ENCODE data around the gene BAZ1B. TPM values are rescaled to one million over a fixed set of nuclear protein-coding genes. Genes with fewer than 3 reads are reported as not detected.
"Not testable (repeated sequence)": the region's sequence is repeated elsewhere in the genome, so short reads cannot be mapped to it uniquely, and the experiment has no call there.

The BAZ1B gene
- total and polyA plus RNA-seq, 9 donors = 33.4 to 89.7 (median 58.7) TPM

DNA sequence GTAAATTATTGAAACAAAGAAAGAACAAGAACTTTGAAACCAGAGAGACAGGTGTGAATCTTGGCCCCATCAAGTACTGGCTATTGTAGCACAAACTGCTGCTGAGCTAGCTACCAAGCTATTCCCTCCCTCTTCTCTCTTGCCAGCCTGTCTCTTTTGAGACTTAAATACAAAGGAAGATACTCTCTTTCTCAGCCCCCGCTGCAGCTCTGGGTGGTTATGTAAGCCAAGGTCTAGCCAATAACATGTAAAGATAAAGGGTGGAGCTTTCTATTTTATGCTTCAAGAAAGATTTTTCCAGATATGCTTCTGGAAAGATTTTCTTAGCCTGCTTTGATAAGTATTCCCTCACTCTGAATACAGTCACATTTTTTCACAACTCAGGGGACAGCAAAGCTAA is 17.2 kb downstream of the BAZ1B start:
- intact Hi-C loops (cut with DNase I) = no loop called here
- DNase-seq = no peak
- Histone ChIP-seq H3K27ac (no peak overlapping the region), H3K9me3 (no peaks in the 10 kb centered on the region), H3K4me1 (ENCODE audit: insufficient read depth) (no peaks in the 10 kb centered on the region), H3K36me3 (no peaks in the 10 kb centered on the region), H3K27me3 (no peaks in the 10 kb centered on the region), H3K4me3 (no peak overlapping the region)
- WGBS, 3 donors = 95 to 97% (median 97%) methylated on average over 1 of the region's 1 CpG
- TF ChIP-seq, protein P1, sequence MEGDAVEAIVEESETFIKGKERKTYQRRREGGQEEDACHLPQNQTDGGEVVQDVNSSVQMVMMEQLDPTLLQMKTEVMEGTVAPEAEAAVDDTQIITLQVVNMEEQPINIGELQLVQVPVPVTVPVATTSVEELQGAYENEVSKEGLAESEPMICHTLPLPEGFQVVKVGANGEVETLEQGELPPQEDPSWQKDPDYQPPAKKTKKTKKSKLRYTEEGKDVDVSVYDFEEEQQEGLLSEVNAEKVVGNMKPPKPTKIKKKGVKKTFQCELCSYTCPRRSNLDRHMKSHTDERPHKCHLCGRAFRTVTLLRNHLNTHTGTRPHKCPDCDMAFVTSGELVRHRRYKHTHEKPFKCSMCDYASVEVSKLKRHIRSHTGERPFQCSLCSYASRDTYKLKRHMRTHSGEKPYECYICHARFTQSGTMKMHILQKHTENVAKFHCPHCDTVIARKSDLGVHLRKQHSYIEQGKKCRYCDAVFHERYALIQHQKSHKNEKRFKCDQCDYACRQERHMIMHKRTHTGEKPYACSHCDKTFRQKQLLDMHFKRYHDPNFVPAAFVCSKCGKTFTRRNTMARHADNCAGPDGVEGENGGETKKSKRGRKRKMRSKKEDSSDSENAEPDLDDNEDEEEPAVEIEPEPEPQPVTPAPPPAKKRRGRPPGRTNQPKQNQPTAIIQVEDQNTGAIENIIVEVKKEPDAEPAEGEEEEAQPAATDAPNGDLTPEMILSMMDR (IDR thresholded peaks at IDR 0.05) = no peak
- TF ChIP-seq EP300 (IDR thresholded peaks at IDR 0.05) (no peak), POLR2A (IDR thresholded peaks at IDR 0.05) (no peak)

DNA sequence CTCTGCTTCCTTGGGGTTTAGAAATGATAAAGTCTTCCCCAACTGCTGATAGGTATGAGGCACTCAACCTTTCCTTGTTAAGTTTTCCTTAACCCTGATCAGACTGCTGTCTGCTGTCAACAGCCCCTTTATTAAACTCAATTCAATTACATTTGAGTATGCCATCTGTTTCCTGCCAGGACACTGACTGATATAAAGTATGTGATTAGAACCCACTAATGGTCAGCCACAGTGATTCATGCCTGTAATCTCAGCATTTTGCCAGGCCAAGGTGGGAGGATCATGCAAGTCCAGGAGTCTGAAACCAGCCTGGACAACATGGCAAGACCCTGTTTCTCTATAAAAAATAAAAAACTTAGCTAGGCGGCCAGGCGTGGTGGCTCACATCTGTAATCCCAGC is 18.1 kb downstream of the BAZ1B start:
- Histone ChIP-seq H3K27me3 (no peaks in the 10 kb centered on the region), H3K9me3 (no peaks in the 10 kb centered on the region), H3K4me3 (no peak overlapping the region), H3K36me3 (no peaks in the 10 kb centered on the region), H3K4me1 (ENCODE audit: insufficient read depth) (no peaks in the 10 kb centered on the region), H3K27ac (no peak overlapping the region)
- no peak for TF ChIP-seq EP300 (IDR thresholded peaks at IDR 0.05)
- no peak for TF ChIP-seq POLR2A (IDR thresholded peaks at IDR 0.05)
- TF ChIP-seq, protein P1 (IDR thresholded peaks at IDR 0.05) = no peak
- 89 to 96% (median 91%) methylated on average over 2 of the region's 2 CpGs for WGBS, 3 donors
- DNase-seq = no peak
- intact Hi-C loops (cut with DNase I) = no loop called here

DNA sequence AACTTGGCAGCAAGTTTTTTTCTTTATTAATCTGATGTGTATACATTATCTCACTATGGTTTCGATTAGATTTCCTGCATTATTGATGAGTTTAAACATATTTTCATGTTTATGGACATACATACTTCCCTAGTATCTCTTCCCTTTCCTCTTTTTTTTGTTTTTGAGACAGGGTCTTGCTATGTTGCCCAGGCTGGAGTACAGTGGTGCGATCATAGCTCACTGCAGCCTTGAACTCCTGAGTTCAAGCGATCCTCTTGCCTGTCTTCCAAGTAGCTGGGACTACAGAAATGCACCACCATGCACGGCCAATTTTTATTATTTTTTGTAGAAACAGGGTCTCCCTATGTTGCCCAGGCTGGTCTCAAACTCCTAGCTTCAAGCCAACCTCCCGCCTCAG is 18.9 kb downstream of the BAZ1B start:
- TF ChIP-seq POLR2A (IDR thresholded peaks at IDR 0.05) (no peak), EP300 (IDR thresholded peaks at IDR 0.05) (no peak)
- TF ChIP-seq, protein P1 (IDR thresholded peaks at IDR 0.05) = no peak
- Histone ChIP-seq H3K9me3 (no peaks in the 10 kb centered on the region), H3K27me3 (no peaks in the 10 kb centered on the region), H3K4me1 (ENCODE audit: insufficient read depth) (no peaks in the 10 kb centered on the region), H3K36me3 (no peaks in the 10 kb centered on the region), H3K4me3 (no peak overlapping the region), H3K27ac (no peak overlapping the region)
- WGBS, 3 donors = 89 to 97% (median 91%) methylated on average over 5 of the region's 5 CpGs
- no peak for DNase-seq
- intact Hi-C loops (cut with DNase I) = no loop called here

DNA sequence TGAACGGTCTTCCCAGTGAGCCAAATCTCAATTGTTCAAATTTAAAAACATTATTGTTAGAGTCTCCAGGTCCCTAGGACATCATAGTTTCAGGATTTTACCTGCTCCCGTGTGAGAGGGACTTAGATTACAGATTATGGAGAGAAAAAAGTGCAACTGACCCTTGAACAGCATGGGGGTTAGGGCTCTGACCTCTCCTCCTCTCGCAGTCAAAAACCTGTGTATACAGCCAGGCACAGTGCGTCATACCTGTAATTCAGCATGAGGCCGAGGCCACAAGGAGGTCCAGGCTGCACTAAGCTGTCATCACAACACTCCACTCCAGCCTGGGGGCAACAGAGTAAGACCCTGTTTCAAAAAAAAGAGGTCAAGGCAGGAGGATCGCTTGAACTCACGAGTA is 25.5 kb downstream of the BAZ1B start:
- WGBS, 3 donors = 89 to 90% (median 90%) methylated on average over 7 of the region's 7 CpGs
- Histone ChIP-seq H3K4me3 (no peak overlapping the region), H3K9me3 (no peaks in the 10 kb centered on the region), H3K27ac (no peak overlapping the region), H3K36me3 (no peaks in the 10 kb centered on the region), H3K4me1 (ENCODE audit: insufficient read depth) (no peaks in the 10 kb centered on the region), H3K27me3 (no peaks in the 10 kb centered on the region)
- TF ChIP-seq POLR2A (IDR thresholded peaks at IDR 0.05) = no peak
- DNase-seq = no peak
- intact Hi-C loops (cut with DNase I) = no loop called here

DNA sequence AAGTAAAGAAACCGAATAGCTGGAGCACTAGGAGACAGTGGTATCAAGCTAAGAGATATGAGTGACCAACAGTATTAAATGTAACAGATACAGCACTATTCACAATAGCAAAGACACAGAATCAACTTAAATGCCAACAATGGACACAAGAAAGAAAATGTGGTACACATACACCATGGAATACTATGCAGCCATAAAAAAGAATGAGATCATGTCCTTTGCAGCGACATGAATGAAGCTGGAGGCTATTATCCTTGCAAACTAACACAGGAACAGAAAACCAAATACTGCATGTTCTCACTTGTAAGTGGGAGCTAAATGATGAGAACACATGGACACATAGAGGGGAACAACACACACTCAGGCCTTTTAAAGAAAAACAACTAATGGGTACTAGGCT is 26.6 kb downstream of the BAZ1B start:
- H3K4me3 ChIP-seq; H3K27me3 ChIP-seq; H3K36me3 ChIP-seq; DNase-seq; H3K4me1 ChIP-seq (ENCODE audit: insufficient read depth); intact Hi-C loops (cut with DNase I); H3K9me3 ChIP-seq; H3K27ac ChIP-seq: not testable (repeated sequence)
- WGBS, 3 donors = 92 to 96% (median 94%) methylated on average over 2 of the region's 2 CpGs

DNA sequence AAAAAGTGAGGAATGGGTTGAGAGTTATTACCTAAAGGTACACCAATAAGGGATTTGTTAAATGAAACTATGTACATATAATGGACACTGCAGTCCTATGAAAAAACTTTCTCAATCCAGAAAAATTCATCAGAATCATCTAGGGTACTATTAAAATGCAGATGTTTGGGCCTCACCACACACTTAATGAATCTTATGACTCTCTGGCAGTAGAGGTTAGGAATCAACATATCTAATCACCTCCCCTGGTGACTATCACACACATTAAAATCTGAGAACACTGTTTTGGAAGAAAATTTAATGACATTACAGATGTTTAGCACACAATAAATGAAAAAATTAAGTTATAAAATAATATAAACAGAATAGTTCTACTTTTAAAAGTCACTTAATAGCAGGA is 32.1 kb downstream of the BAZ1B start:
- intact Hi-C loops (cut with DNase I) = no loop called here
- Histone ChIP-seq H3K27ac (no peak overlapping the region), H3K36me3 (no peaks in the 10 kb centered on the region), H3K4me3 (no peak overlapping the region), H3K27me3 (no peaks in the 10 kb centered on the region), H3K4me1 (ENCODE audit: insufficient read depth) (no peaks in the 10 kb centered on the region), H3K9me3 (no peaks in the 10 kb centered on the region)
- TF ChIP-seq, protein P1 (IDR thresholded peaks at IDR 0.05) = no peak
- no peak for TF ChIP-seq EP300 (IDR thresholded peaks at IDR 0.05)
- TF ChIP-seq POLR2A (IDR thresholded peaks at IDR 0.05) = no peak
- DNase-seq = no peak

Measured in ovary (tissue), 9 donors.